NCI-H226 (cell line): ENCODE results near the gene TGFBR3L.

ENCODE experiments used
- DNase-seq: peaks from one replicate; pipeline ENCODE4 v3.0.0-alpha.2; 2015

The TGFBR3L gene

GRCh38 chr19:7961920-7962626, 47.4 kb downstream of the TGFBR3L start:
- no peak for DNase-seq

- no peak for DNase-seq
Measured at GRCh38 chr19:7962644-7963268, 48.1 kb downstream of the TGFBR3L start.

DNA sequence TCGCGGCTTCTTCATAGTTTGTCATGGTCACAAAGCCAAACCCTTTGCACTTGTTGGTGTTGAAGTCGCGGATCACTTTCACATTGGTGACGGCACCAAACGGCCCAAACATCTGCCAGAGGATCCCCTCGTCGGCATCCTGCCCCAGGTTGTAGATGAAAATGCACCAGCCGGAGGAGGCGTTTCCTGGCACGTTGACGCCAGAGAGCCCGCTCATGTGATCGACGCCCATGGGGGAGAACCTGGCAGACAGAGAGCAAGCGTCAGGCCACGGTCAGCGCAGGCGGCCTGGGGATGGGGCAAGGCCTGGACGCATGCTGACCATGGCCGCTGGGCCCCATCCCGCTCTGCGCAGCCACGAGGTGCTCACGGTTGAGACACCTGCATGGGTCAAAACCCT, 48.9 kb downstream of the TGFBR3L start:
- no peak for DNase-seq

- DNase-seq: no peak
Measured at GRCh38 chr19:7965259-7965841, 50.7 kb downstream of the TGFBR3L start.

DNA sequence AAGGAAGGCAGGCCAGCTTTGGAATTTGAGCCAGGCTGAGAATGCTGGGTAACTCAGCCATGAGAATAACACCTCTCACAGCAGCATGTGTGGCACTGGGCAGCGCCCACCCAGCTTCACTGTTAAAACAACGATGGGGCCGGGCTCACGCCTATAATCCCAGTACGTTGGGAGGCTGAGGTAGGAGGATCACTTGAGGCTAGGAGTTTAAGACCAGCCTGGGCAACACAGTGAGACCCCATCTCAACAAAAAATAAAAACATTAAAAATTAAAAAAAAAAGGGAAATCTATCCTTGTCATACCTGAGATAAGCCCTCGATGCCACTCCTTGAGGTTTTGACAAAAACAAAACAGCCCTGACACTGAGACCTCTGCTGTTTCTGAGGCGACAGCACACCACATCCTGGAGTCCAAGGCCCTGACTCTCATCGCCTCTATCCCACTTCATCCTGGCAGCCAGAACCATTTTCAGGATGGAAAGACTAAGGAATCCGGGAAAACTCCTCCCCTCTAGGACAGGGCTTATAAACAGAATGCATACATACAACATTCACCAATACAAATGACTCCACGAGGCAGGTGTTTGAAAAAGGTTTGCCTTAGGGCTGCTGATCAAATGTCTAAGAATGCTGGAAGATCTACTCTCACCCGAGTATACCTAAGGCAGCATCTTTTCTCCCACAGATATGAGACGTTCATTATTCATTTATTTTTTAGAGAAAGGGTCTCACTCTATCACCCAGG, 51.5 kb downstream of the TGFBR3L start:
- DNase-seq: no peak

GRCh38 chr19:7968008-7968795, 53.6 kb downstream of the TGFBR3L start:
- DNase-seq: no peak
